Measurements from ENCODE around the gene FHOD3. TPM values are rescaled to one million over a fixed set of nuclear protein-coding genes. Genes with fewer than 3 reads are reported as not detected.

FHOD3 gene
- polyA plus RNA-seq, 3 donors: 0.89 to 7.6 (median 2.9) TPM

DNA sequence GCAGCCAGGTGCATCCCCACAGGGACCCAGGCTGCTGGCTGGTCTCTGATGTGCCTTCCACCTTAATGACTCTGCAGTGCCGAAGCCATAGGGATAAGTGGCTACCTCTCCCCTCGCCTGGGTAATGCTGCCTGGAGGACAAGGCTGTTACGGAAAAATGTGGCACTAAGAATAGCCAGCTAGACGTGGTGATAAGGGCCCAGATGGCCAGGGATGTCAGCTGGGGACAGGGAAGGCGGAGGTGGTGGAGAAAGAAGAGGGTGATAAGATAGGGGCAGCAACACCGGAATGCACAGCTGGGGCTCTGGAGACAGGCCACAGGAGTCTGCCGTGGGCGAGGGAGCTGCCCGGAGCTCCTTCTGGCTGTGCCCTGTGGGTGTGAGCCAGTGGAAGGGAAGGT lies 170.6 kb downstream of the FHOD3 start:
- WGBS, 3 donors: 20 to 82% (median 74%) methylated on average over 9 of the region's 9 CpGs

DNA sequence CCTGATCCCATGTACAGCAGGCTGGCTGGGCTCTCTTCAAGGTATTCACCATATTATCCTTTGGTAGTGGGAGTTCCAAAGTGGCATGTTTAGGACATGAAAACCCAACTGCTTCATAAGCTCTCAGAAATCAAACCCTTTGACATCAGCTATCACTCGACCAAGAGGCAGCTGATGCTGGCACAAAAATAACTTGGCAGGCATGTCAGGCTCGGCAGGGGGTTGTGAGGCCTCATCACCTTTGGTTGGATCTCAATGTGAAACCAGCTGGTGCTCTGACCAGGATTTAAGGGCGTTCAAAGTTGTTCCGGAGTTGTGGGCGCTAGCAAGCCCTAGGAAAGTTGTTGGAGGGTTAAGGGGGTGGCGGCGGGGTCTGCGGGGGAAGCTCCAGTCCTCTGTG lies 171.9 kb downstream of the FHOD3 start:
- H3K27ac ChIP-seq (ENCODE audit: low read depth, low read length): no peak overlapping the region
- WGBS, 3 donors: 72 to 81% (median 79%) methylated on average over 8 of the region's 8 CpGs

More for the DNA sequence above, 170.6 kb downstream of the FHOD3 start:
- no peak overlapping the region for H3K27ac ChIP-seq (ENCODE audit: low read depth, low read length)

DNA sequence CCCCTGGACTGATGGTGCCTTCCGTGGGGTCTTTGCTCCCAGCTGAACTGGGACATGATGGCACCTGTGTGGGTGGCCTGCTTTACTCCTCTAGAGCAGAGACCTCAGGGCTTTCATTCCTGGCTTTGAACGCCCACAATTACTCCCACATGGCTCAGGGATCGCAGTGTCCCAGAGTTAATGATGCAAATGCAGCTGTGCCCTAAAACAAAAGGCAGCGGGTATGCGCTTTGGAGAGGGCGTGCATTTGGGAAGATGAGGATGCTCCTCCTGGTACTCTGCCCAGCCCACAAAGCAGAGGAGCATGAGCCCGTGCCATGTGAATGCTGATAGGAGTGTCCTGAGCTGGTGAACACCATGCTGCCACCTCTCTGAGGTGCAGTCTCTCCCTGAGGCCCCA lies 173.4 kb downstream of the FHOD3 start:
- 87 to 94% (median 88%) methylated on average over 7 of the region's 7 CpGs for WGBS, 3 donors
- H3K27ac ChIP-seq (ENCODE audit: low read depth, low read length): no peak overlapping the region

DNA sequence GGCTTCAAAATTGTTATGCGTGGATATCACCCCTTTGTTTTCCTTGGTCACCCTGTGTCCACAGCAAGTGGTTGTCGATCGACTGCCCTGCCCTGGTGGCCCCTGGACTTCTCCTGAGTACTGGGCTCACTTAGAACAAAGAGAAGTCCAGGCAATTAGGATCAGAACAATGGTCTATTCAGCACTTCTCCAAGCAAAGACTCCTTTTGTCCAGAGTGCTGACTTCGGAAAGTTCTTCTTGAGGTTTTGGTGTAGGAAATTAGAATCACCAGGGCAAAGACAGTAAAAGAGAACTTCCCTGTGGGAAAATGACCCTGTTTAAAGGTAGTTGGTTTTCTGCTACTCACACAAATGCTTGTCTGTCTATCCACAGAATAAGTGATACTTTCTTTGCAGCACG lies 173.9 kb downstream of the FHOD3 start:
- no peak overlapping the region for H3K27ac ChIP-seq (ENCODE audit: low read depth, low read length)
- WGBS, 3 donors: 81 to 84% (median 83%) methylated on average over 5 of the region's 5 CpGs

DNA sequence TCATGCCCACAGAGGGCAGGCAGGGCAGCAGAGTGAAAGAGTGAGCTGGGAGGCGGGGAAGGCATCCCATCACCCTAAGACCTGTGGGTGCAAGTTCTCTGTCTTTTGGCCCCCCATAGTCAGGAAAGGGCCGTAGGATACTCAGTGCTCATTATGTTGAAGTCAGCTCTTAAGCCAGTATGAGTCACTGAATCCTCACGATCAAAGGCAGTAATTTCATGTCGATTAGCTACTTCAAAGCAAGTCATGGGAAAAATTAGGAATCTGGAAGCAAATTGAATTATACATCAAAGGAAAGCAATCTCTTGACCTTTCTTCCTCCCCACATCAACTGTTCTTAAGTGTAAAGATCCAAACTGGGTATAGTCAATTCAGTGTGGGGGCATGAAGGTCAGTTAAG lies 178.9 kb downstream of the FHOD3 start:
- WGBS, 3 donors: 86 to 91% (median 88%) methylated on average over 4 of the region's 4 CpGs
- H3K27ac ChIP-seq (ENCODE audit: low read depth, low read length): no peak overlapping the region

DNA sequence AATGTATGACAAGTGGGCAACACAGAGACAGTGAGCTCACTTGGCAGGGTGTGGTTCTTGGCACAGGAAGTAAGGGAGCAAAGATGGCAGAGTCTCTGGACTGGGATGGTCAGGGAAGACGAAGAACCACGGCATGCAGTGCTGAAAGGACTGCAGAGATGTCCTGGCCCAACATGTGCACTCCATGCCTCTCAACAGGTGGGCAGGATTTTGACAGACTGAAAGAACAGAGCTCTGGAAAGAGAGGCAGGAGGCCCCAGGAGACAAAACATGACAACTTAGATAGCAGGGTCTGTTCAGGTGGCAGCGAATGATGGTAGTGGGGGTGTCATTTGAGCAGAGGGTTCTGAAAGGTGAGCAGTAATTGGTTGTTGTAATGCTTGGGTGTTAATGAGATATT lies 180.3 kb downstream of the FHOD3 start:
- H3K27ac ChIP-seq (ENCODE audit: low read depth, low read length): no peak overlapping the region
- 86 to 91% (median 89%) methylated on average over 3 of the region's 3 CpGs for WGBS, 3 donors

DNA sequence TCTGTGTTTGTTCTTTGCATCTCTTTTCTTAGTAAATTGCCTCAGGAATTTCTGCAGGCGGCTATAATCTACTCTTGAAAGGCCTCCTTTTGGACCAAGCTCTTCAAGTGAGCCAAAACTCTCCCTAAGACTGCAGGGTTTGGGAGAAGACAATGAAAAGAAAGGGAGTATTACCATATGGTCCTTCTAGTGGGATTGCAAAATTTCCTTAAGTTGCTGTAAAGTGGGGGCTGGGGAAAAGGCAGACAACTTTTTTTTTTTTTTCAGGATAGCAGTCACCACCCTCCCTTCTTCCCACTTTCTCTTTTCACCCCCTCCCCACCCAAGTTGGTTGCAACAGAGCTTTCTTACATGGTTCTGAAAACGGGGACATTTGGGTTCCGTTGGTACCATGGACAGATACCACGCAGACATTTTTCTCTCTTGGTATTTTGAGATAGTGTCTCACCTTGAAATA lies 183.7 kb downstream of the FHOD3 start:
- WGBS, 3 donors: 37 to 60% (median 54%) methylated on average over 4 of the region's 4 CpGs
- no peak overlapping the region for H3K27ac ChIP-seq (ENCODE audit: low read depth, low read length)

DNA sequence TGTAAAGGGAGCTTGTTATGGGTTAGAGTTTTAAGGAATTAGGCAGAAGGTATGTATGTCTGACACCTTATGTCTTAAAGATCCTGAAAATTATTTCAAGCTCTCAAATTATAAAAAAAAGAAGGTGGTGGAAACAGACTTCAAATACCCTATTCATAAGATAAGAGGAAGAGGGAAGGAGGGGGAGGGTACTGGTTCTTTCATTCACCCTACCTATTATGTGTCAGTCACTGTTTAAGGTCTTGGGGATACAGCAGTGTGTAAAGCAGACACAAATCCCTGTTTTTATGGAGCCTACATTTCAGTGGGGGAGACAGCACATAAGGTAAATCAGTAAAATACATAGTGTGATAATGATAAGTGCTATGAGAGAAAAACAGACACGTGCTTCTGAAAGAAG lies 184.4 kb downstream of the FHOD3 start:
- 81 to 87% (median 86%) methylated on average over 1 of the region's 1 CpG for WGBS, 3 donors
- no peak overlapping the region for H3K27ac ChIP-seq (ENCODE audit: low read depth, low read length)

DNA sequence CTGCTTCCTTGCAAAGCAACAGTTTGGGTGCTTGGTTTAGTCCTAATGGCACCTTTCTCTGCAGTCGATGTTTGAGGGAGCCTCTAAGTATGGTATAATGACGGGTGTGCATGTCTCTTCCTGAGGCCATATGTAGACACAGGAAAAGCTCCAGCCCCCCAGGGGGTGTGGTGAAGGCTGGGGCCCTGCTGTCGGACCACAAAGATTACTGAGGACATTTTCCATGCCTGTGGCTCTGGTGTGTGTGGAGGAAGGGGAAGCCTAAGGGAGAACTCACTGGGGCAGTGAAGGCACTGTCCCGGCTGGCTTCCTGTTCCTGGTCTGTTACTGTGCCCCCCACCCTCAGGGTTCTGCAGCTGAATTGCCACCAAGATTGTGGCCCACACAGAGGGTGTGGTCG lies 187.1 kb downstream of the FHOD3 start:
- no peak overlapping the region for H3K27ac ChIP-seq (ENCODE audit: low read depth, low read length)
- WGBS, 3 donors: 73 to 83% (median 78%) methylated on average over 5 of the region's 5 CpGs

DNA sequence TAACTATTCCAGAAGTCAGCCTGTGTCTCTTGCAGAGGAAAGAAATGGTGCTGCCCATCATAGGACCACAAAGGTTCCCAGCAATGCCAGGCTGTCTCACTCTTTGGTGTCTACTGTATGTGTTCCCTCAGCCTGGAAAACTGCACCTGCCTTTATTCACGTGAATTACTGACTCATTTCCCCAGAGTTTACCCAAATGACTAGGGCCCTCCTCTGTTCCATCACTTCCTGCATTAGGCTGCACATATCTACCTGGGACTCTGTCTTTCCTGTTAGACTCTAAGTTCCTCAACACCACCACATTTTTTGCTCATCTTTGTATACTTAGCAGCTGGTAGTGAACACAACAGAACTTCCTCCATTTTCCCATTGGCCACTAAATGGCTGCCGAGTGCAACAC lies 188.3 kb downstream of the FHOD3 start:
- no peak overlapping the region for H3K27ac ChIP-seq (ENCODE audit: low read depth, low read length)
- 79 to 88% (median 84%) methylated on average over 2 of the region's 2 CpGs for WGBS, 3 donors

DNA sequence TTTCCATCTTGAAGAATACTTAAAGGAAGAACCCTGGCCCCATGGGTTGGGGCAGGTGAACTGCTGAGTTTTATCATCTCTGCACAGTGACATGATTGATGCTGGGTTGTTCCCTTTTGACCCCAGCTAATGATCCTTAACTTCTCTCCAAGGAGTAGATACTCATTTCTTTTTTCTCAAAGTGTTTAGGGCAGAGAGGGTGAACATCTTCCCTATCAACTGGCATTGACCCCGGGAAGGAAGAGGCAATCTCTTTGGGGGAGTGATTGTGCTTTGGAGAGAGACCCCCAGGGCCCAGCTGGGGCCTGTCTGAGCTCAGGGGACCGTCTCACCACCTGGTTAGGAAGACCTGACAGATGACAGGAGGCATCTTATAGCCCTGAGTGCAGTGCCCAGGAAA lies 190.6 kb downstream of the FHOD3 start:
- no peak overlapping the region for H3K27ac ChIP-seq (ENCODE audit: low read depth, low read length)
- 48 to 86% (median 58%) methylated on average over 2 of the region's 2 CpGs for WGBS, 3 donors

DNA sequence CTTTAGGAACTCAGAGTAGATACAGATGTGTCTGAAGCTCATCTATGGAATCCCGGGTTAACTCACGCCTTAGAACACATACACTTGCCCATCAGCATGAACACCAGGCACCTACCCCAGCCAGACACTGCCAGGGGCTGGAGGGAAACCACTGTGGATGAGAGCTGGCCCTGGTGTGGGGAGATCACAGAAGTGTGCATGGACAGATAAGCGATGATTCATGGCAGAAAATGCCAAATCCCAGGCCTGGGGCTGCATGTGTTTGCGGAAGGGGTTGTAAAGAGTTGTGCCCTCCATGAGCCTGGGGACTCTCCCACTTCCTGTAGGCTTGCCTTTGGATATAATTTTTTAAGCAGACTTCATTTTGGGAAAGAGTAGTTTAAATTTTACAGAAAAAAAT lies 193.4 kb downstream of the FHOD3 start:
- no peak overlapping the region for H3K27ac ChIP-seq (ENCODE audit: low read depth, low read length)
- whole genome bisulfite sequencing, 3 donors: 90 to 97% (median 93%) methylated on average over 4 of the region's 4 CpGs

DNA sequence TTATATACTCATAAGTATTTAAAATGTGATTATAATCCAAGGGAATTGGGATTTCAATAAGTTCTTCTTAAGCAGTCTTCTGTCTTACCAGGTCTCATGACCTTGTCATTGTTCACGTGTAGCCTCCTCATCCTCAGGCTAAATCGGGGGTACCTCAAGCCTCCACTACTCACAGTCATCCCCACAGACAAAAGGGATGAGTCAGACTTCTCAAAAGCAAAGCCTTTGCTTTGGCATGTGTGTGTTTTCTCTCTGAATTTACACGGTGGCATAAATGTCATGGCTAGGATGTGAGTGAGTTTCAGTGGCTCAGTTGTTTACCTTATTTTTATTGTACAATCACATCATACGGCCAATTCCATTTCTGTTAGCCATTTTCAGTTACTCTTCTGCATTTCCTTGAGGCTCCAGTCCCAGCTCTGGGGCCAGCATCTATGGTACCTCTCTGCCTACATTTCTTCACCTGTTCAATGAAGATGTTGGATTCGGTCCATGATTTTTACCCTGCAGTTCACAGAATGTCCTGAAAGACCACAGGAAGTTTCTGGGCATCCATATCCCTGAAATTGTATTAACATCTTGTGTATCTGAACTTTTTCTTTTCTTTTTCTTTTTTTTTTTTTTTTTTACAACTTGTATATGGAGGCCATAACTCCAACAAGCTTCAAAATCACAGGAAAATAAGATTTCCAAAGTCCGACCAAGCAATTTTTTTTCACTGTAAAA lies 195.3 kb downstream of the FHOD3 start:
- no peak overlapping the region for H3K27ac ChIP-seq (ENCODE audit: low read depth, low read length)
- WGBS, 3 donors: 85 to 87% (median 86%) methylated on average over 6 of the region's 6 CpGs

DNA sequence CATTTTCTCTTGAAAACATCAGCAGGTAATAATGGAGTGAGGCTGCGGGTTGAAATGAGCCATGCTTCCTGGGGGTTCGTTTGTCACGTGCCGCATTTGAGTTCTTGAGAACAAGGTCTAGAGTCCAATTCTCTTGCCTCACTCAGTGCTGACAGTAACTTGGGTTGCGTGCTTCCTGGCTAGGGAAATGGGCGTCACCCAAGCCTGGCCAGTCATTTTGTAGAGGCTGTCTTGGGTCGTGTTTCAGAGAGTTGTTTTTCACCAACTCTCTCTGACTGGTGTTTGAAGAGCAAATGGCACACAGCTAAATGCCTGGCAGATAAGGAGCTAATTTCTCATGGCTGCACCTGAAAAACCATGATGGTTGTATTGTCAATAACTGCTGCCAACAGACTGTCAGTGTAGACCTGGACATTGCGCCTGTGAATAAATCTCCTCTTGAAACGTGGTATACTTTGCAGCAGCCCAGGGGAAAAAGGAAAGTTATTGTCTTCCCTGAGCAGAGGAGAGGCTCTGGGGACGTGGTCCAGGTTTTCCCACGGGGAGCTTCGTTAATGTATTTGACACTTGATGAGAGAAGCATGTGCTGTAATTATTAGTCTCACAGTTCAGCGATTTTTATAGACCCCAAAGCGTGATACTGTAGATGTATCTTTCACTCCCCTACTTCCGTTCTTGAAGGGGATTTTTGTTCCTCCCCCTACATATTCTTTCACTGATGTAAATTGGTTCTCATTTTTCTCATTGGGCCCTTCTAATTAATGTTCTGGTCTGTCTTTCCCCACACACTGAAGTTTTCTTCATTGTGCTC lies 196.0 kb downstream of the FHOD3 start:
- WGBS, 3 donors: 36 to 57% (median 51%) methylated on average over 15 of the region's 15 CpGs
- no peak overlapping the region for H3K27ac ChIP-seq (ENCODE audit: low read depth, low read length)

DNA sequence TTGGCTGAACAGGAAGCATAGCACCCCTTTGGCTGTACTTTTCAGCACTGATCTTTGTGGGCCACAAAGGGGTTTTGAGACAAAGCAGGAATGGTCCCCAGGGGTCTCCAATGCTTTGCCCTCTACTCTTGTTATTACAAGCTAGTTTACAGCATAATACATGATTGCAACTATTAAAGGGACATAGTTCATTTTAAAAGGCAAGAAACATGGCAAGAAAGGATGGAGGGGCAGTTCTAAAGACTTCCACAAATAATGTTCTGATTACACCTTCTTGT lies 196.6 kb downstream of the FHOD3 start:
- H3K27ac ChIP-seq (ENCODE audit: low read depth, low read length): no peak overlapping the region

DNA sequence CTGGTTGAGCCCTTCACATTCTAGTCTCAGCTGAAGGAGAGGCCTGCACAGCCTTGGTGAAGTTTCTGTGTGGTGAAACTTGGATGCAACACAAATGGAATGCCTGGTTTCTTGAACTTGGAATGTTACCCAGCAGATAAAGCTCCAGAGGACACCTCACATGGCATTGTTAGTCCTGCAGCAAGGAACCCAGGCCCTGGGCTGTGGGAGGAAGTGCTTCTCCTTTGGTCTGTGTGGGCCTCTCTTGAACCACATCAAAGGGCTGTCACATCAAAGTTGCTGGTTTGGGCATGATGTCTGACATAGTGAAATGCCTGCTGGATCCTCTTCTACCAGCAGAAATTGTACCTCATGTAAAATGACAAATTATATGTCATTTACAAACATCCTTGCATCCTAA lies 198.5 kb downstream of the FHOD3 start:
- H3K27ac ChIP-seq (ENCODE audit: low read depth, low read length): no peak overlapping the region

DNA sequence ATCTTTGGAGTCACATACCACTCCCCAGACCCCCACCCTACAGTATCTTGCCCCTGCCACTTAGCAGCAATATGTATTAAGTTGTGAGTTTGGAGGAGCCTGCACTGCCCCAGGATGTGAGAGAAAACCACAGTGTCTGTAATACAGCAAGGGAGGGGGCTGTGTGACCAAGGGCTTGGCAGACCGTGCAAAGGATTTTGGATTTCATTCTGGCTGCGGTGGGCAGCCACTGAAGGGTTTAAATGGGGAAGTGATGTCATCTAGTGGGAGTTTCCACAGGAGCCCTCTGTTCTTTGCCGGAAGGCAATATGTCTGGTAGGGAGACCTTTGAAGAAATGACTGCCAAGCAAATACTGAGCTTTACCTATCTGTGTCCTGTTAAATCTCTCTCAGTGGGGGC lies 202.4 kb downstream of the FHOD3 start:
- H3K27ac ChIP-seq (ENCODE audit: low read depth, low read length): no peak overlapping the region
- 39 to 78% (median 41%) methylated on average over 3 of the region's 3 CpGs for WGBS, 3 donors

DNA sequence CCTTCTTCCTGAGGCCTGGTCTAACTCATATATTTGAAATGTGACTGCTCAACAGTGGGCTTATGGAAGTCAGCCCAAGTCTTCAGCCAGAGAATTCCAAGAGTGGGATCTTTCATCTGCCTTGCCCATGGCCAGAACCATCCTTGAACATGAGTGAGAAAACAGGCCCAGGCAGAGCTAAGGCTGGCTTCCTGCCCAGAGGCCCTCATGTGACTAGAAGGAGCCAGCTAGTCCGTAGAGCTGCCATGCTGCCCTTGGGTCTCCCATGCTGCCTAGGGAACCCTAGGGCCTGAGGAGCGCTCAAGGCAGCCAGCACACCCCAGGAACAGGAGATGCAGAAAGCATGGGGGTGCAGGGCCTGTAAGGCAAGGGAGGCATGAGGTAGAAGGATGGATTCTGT lies 203.6 kb downstream of the FHOD3 start:
- 86 to 92% (median 91%) methylated on average over 2 of the region's 2 CpGs for WGBS, 3 donors
- no peak overlapping the region for H3K27ac ChIP-seq (ENCODE audit: low read depth, low read length)

DNA sequence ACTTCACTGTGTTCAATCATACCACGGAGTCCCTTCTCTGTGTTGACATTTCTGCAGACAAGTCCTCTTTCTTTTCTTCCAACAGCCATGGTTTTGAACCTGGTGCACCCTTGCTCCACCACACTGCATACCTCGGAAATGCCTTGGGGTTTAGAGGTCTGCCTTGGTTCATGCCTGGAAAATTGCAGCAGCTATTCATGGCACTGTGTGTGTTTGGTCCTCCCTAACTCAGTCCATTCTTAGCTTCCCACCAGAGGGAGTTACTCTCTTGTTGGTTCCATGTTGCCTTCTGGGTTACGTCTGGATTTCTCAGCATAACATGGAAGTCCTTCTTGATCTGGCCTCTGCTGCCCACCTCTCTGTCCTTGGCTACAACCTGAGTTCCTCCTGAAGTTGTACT lies 206.0 kb downstream of the FHOD3 start:
- 65 to 87% (median 81%) methylated on average over 3 of the region's 3 CpGs for WGBS, 3 donors
- no peak overlapping the region for H3K27ac ChIP-seq (ENCODE audit: low read depth, low read length)

DNA sequence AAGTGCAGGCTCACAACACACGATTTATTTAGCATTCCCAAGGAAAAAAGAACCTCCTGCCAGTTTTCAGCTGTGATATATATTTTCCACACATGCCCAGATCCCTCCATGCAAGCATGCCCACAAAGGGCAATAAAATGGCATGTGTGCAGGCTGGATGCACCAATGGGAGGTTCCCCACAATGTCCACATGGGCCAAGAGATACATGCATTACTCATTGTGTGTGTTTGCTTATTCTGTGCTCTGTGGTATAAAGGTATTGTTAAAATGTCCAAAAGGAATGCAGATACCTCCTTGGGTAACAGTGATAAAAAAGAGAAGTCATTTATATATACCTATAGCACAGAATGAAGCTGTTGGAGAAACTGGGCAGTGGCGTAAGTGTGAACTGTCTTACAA lies 207.4 kb downstream of the FHOD3 start:
- 71 to 86% (median 77%) methylated on average over 2 of the region's 2 CpGs for WGBS, 3 donors
- no peak overlapping the region for H3K27ac ChIP-seq (ENCODE audit: low read depth, low read length)

All from adipose tissue (tissue), 3 donors.